ENCODE data around the gene CLIP3.

The CLIP3 gene

GRCh38 chr19:36013280-36014011 is 19.2 kb downstream of the CLIP3 start:
- FAIRE-seq (peak; percentile 24), DNase-seq (ENCODE audit: extremely low spot score, insufficient read length, low read depth) (no peak)

DNA sequence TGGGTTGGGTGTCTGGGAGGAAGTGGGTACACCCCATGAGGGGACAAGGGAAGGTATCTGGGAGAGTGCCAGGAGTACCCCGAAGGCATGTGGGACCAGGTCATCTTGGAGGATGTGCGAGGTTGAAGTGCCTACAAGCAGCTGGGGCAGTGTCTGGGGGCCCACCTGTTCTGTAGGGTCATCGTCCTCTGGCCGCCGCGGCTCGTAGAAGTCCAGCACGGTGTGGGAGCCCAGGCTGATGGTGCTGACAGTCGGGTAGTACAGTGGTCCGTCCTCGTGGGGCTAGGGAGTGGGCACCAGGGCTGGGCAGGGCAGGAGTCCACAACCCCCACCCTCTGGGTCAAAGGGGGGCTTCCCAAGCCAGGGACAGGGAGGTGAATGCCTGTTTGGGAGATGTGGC is 22.3 kb downstream of the CLIP3 start:
- no peak for FAIRE-seq
- no peak for DNase-seq (ENCODE audit: extremely low spot score, insufficient read length, low read depth)

- FAIRE-seq (no peak), DNase-seq (ENCODE audit: extremely low spot score, insufficient read length, low read depth) (no peak)
Observed at GRCh38 chr19:36009633-36010379, 22.9 kb downstream of the CLIP3 start.

- DNase-seq (ENCODE audit: extremely low spot score, insufficient read length, low read depth) (peak; percentile 45), FAIRE-seq (no peak)
Observed at GRCh38 chr19:36009220-36009619, 23.5 kb downstream of the CLIP3 start.

DNA sequence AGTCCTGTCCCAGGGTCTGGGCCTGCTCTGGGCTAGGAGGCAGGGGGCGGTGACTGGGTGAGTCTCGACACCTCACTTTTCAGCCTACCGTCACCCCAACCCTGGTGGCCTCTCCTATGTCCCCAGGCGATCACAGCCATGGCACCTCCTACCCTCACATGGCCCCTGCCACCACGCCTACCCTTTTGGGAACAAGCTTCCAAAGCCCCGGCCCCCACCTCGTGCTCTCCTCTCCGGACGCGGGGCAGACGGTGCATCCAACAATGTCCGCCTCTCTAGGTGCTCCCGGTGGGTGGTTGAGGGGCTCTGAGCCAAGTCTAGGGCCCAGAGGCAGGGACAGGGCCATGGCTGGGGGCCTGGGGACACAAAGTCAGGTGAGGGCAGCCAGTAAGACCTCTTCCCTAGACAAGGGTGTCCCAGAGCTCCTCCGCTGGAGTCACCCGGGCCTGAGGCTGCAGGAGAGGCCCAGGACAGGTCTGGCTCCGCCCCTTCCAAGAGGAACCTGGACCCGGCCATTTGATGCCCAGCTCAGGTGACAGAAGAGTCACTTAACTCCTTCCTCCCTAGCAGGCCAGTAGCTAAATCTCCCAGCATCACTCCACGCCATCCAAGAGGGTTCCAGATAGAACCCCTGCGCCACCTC is 24.2 kb downstream of the CLIP3 start, which contains the start of gene SYNE4:
SYNE4 (minus strand) TSS at position 478 of the 643 bp plus-strand sequence; CDS start at position 346, 132 bp downstream.
- DNase-seq (ENCODE audit: extremely low spot score, insufficient read length, low read depth) (no peak), FAIRE-seq (no peak)

GRCh38 chr19:36006955-36007354 is 25.7 kb downstream of the CLIP3 start:
- FAIRE-seq (no peak), DNase-seq (ENCODE audit: extremely low spot score, insufficient read length, low read depth) (no peak)

GRCh38 chr19:36003284-36003683 is 29.4 kb downstream of the CLIP3 start:
- DNase-seq (ENCODE audit: extremely low spot score, insufficient read length, low read depth) = no peak
- no peak for FAIRE-seq

DNA sequence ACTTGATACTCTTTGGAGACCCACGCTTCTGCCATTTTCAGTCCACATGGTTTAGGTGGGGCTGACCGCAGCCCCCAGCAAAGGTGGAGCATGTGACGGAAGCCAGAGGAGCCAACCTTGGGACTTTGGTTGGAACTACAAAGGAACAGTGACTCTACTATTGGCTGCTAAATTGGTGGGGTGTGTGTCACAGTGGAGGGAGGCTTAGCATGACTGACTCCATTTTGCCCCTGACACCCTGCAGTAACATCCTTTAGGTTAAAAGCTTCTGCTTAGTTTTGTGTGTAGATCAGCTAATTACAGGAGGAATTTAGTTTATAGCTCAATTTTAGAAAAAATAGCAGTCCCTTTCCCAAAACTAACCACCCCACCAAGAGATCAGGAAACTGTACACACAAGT is 31.1 kb downstream of the CLIP3 start:
- no peak for DNase-seq (ENCODE audit: extremely low spot score, insufficient read length, low read depth)
- FAIRE-seq = no peak

GRCh38 chr19:35996777-35997176 is 35.9 kb downstream of the CLIP3 start:
- FAIRE-seq = no peak
- DNase-seq (ENCODE audit: extremely low spot score, insufficient read length, low read depth) = no peak

DNA sequence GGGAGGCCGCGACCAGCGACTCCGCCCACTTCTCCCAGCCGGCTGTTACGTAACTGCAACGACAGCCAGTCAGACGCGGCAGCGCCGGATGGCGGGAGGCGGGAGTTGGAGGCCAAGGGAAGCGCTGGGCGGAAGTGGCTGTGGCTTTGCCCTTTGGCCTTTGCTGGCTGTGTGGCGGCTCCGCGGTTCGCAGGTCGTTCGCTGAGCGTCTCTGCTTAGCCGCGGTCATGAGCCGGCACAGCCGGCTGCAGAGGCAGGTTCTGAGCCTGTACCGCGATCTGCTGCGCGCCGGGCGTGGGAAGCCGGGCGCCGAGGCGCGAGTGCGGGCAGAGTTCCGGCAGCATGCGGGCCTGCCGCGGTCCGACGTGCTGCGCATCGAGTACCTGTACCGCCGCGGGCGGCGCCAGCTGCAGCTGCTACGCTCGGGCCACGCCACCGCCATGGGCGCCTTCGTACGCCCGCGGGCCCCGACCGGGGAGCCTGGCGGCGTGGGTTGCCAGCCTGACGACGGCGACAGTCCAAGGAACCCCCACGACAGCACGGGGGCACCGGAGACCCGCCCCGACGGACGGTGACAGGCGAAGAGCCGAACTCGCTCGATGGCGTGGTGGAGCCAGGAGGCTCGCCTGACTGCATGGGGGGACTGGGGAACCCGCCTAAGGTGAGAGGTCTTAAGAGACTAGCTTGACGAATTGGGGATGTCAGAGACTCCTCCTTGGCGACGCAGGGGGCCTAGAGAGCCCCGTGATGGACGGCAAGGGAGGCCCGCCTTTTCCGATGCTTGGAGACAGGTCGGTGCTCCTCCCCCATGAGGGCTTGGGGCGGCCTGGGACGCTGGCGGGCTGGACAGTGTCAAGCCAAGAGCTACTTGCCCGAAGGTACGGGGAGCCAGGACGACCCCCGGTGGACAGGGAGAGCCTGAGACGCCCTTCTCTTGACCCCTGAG is 37.4 kb downstream of the CLIP3 start, which contains the start of gene SDHAF1:
SDHAF1 (plus strand) TSS at position 141 of the 946 bp plus-strand sequence; CDS start at position 228, 87 bp downstream.
- FAIRE-seq (peak; percentile 99), DNase-seq (ENCODE audit: extremely low spot score, insufficient read length, low read depth) (peak; percentile 94)

DNA sequence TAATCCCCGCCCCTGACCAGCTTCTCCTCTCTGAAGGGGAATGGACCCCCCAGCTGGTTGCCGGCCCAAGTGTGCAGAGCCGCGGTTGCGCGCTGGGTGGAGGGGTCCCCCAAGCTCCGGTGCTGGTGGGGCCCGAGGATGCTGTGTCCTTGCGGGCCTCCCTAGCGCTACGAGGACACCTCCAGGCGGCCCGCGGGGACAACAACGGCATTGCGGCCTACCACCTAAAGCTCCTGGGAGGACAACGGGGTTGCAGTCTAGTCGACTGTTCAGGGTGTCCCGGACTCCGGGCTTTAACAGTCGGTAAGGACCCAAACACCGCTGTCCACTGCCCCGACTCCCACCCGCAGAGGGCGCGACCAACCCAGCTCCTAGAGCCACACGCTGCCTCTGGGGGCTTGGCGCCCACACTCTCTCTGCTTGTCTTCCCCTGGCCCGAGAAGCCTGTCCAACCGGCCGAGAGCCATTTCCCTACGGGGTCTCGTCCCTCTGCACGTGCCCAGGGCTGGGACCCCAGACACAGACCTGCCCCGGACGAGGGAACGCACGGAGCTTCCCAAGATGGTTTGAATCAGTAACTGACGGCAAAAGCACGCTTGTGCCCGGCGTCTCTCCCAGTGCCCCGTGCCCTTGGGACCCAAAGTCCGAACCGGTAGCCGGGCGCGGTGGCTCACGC is 38.6 kb downstream of the CLIP3 start:
- no peak for DNase-seq (ENCODE audit: extremely low spot score, insufficient read length, low read depth)

GRCh38 chr19:35992907-35993765 is 39.5 kb downstream of the CLIP3 start:
- DNase-seq (ENCODE audit: extremely low spot score, insufficient read length, low read depth) (no peak), FAIRE-seq (peak; percentile 9)

More for the DNA sequence above, 38.6 kb downstream of the CLIP3 start:
- no peak for FAIRE-seq

- no peak for FAIRE-seq
- no peak for DNase-seq (ENCODE audit: extremely low spot score, insufficient read length, low read depth)
Observed at GRCh38 chr19:35991731-35992450, 40.8 kb downstream of the CLIP3 start.

- DNase-seq (ENCODE audit: extremely low spot score, insufficient read length, low read depth) (no peak), FAIRE-seq (no peak)
Observed at GRCh38 chr19:35990771-35991730, 41.6 kb downstream of the CLIP3 start.

DNA sequence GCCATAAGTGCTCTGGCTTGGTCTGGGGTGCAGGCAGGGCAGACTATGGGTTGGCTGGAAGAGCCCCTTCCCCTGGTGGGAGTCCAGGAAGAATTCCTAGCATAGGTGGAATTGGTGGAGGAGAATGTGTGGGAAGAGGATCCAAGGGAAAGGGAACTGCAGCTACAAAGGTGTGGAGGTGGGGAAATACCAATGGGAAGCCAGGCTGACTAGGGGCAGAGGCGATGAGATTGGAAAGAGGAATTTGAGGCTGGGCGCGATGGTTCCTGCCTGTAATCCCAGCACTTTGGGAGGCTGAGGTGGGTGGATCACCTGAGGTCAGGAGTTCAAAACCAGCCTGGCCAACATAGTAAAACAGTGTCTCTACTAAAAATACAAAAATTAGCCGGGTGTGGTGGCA is 42.5 kb downstream of the CLIP3 start:
- no peak for FAIRE-seq

GRCh38 chr19:35988824-35989223 is 43.8 kb downstream of the CLIP3 start:
- FAIRE-seq (no peak), DNase-seq (ENCODE audit: extremely low spot score, insufficient read length, low read depth) (no peak)

More for the DNA sequence above, 42.5 kb downstream of the CLIP3 start:
- DNase-seq (ENCODE audit: extremely low spot score, insufficient read length, low read depth) = no peak

- FAIRE-seq (no peak), DNase-seq (ENCODE audit: extremely low spot score, insufficient read length, low read depth) (no peak)
Observed at GRCh38 chr19:35987571-35987896, 45.1 kb downstream of the CLIP3 start.

All from GM18507 (cell line).